Retinal pigment epithelial cell (primary cell): ENCODE results near the gene ADH1B.
"Not testable (repeated sequence)": the region's sequence is repeated elsewhere in the genome, so short reads cannot be mapped to it uniquely, and the experiment has no call there.

Experiments
- DNase-seq: peaks from one replicate; pipeline ENCODE4 v3.0.0-alpha.2; 2010; ENCODE audit warnings: low read depth
- H3K4me3 ChIP-seq: 2 replicates; pipeline ENCODE4 v1.5.1; 2011; ENCODE audit warnings: mild to moderate bottlenecking, low read length, control low read depth, moderate library complexity
- TF ChIP-seq, protein P1 (sequence below): conservative IDR thresholded peaks from 2 replicates; pipeline ENCODE4 v1.5.1; 2011; ENCODE audit warnings: low read depth, low read length, control low read depth, inconsistent platforms

Gene ADH1B

DNA sequence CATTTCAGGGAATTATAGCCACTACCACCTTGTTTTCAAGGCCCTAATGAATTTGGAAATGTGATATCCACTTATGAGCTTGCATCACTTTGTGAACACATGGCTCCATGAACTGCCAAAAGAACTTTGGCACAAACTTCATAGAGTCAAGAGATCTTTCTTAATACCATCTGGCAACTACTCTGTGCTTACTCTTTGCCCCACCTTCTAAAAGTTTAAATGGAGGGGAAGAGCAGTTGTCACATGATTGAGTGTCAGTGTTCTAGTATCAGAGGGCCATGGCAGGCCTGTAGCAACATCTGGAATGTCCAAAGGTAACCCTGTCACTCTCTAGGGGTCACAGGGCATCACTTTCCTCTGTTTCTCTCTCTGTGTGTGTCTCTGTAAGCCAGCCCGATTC, 2.6 kb upstream of the ADH1B start:
- H3K4me3 ChIP-seq, result no peak overlapping the region
- TF ChIP-seq, protein P1, sequence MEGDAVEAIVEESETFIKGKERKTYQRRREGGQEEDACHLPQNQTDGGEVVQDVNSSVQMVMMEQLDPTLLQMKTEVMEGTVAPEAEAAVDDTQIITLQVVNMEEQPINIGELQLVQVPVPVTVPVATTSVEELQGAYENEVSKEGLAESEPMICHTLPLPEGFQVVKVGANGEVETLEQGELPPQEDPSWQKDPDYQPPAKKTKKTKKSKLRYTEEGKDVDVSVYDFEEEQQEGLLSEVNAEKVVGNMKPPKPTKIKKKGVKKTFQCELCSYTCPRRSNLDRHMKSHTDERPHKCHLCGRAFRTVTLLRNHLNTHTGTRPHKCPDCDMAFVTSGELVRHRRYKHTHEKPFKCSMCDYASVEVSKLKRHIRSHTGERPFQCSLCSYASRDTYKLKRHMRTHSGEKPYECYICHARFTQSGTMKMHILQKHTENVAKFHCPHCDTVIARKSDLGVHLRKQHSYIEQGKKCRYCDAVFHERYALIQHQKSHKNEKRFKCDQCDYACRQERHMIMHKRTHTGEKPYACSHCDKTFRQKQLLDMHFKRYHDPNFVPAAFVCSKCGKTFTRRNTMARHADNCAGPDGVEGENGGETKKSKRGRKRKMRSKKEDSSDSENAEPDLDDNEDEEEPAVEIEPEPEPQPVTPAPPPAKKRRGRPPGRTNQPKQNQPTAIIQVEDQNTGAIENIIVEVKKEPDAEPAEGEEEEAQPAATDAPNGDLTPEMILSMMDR, result no peak
- no peak for DNase-seq

DNA sequence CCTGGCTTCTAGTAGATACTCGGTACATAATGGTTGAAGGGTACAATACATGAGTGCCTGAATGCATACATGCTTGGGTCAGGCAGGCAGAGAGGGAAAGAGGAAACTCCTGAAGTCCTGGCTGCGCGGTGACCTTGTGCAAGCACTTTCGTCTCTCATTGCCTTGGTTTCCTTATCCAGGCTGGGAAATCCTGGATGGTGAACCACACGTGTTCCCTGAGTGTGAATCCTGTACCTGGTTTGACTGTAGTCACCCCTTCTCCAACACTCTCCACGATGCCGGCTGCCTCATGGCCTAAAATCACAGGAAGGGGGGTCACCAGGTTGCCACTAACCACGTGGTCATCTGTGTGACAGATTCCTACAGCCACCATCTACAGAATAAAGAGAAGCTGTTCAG, 3.4 kb downstream of the ADH1B start:
- DNase-seq, H3K4me3 ChIP-seq: not testable (repeated sequence)

DNA sequence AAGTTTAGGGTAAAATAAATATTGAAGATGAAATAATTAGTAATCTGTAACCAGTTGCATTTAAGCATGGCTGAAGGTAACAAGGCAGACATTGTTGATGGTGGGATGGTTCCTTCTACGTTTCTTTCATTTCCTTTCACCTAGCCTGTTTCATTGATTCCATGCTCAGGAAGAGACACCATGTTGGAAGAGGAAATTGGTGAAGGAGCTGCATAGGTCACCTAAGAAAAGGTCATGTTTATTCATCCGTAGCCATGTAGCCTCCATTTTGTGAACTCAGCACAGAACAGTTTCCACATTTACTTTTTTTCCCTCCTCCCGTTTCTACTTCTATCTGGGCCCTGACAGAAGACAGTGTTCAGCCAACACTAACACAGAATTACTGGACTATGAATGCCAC, 3.8 kb downstream of the ADH1B start:
- no peak overlapping the region for H3K4me3 ChIP-seq
- TF ChIP-seq, protein P1, result no peak
- DNase-seq, result no peak

DNA sequence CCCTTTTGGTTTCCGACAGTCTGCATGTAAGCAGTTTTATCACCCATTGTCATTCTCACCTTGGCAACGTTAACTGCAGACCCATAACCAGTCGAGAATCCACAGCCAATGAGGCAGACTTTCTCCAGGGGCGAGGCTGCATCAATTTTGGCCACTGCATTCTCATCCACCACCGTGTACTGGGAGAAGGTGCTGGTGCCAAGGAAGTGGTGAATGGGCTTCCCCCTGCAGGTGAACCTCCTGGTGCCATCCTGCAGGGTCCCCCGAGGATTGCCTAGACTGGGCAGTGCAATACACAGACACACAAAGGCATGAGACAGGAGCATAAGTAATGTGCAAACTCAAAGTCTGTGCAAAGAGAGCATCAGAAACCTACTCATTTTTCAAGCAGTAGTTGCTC, 5.4 kb downstream of the ADH1B start:
- DNase-seq, result no peak
- TF ChIP-seq, protein P1, result no peak
- no peak overlapping the region for H3K4me3 ChIP-seq

DNA sequence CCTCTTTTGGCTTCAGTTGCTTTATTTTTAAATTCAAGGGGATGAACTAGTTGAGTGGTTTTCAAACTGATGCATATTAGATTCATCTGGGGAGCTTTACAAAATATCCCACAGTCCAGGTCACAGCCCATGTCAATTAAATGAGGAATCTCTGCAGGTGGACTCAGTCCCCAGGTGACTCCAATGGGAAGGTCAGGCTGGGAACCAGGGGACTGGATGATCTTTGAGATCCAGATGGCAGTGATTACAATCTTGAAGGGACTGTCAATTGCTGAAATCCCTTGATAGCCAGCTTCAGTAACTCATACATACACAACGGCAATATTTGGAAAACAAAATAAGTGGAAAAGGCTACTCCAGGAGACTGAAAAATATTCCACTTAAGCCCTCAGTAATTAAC, 7.0 kb downstream of the ADH1B start:
- no peak for DNase-seq
- TF ChIP-seq, protein P1, result no peak

DNA sequence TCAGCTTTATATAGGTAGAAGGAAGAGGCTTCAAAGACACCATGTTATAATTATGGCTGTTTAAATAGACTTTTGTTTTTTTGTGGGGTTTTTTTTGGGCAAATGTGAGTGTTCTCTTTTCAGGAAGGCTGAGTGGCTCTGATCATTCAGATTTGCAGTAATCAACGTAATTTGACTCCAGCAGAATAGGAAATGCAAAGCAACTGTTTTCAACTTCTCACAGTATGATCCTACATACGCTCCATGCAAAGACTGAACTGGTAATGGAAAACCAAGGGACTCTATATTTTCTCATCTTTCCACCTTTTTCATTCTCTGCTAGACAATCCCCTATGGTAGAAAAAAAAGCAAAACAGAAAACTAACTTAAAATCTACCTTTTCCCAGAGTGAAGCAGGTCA, 10.8 kb downstream of the ADH1B start:
- TF ChIP-seq, protein P1, result no peak
- no peak for DNase-seq
- H3K4me3 ChIP-seq, result no peak overlapping the region

More for the DNA sequence above, 7.0 kb downstream of the ADH1B start:
- H3K4me3 ChIP-seq, result no peak overlapping the region

DNA sequence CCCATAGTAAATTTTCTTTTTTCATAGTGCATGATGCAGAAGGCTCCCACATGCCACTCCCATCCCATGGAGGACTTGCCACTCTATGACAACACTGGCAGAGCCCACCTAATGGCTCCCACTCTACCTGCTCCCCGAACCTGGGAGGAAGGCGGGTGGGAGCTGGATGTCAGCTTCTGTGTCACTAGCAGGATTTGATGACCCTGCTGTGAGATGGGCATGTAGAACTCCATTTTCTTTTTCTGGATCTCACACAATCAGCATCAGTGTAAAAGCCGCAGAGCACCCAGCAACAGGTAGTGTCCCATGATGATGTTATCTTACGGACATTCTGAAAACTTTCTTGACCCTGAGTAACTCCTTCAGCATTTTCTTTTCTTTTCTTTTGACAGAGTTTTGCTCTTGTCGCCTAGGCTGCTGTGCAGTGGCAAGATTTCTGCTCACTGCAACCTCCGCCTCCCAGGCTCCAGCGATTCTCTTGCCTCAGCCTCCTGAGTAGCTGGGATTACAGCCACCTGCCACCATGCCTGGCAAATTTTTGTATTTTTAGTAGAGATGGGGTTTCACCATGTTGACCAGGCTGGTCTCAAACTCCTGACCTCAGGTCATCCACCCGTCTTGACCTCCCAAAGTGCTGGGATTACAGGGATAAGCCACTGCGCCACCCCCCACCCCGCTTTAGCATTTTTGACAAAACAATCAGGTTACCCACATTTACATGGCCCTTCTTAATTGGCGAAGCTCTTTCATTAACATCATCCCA, 15.4 kb downstream of the ADH1B start:
- no peak for DNase-seq
- no peak overlapping the region for H3K4me3 ChIP-seq
- TF ChIP-seq, protein P1, result no peak
